Neural cell (in vitro differentiated cells): Measurements from ENCODE around the gene TMTC3. TPM values are rescaled to one million over a fixed set of nuclear protein-coding genes. Genes with fewer than 3 reads are reported as not detected.
A peak's percentile ranks its signal among the peaks of the same experiment; 100 is the strongest.

Source experiments
- H2AFZ ChIP-seq: fragments of 200-600, 300-800 bp; sonication (generic), shearing (Covaris generic); 2 replicates; pipeline ENCODE4 v1.6.0; 2014; ENCODE audit warnings: low read depth, mild to moderate bottlenecking, antibody characterized with exemption, low read length, moderate library complexity
- H3F3A ChIP-seq: fragments of 200-600 bp; shearing (Covaris generic); 2 replicates; pipeline ENCODE4 v1.6.1; 2016; ENCODE audit warnings: mild to moderate bottlenecking, moderate library complexity, mixed read lengths, antibody characterized with exemption, low read length; ENCODE audit not compliant: insufficient read depth, poor library complexity, severe bottlenecking
- H3K27ac ChIP-seq: fragments of 200-600, 300-800 bp; sonication (generic), shearing (Covaris generic); 2 replicates; pipeline ENCODE4 v1.5.1; 2014; ENCODE audit warnings: mild to moderate bottlenecking, low read length, moderate library complexity
- H3K27me3 ChIP-seq: fragments of 300-800, 200-600 bp; sonication (generic), shearing (Covaris generic); 2 replicates; pipeline ENCODE4 v1.6.0; 2014; ENCODE audit warnings: mild to moderate bottlenecking, low read depth, low read length, moderate library complexity; ENCODE audit not compliant: insufficient read depth
- H3K36me3 ChIP-seq: fragments of 300-800, 200-600 bp; sonication (generic), shearing (Covaris generic); 2 replicates; pipeline ENCODE4 v1.5.1; 2014; ENCODE audit warnings: mild to moderate bottlenecking, antibody characterized with exemption, low read length, moderate library complexity; ENCODE audit not compliant: insufficient read depth
- H3K4me2 ChIP-seq: fragments of 300-800, 200-600 bp; sonication (generic), shearing (Covaris generic); 2 replicates; pipeline ENCODE4 v1.6.0; 2014; ENCODE audit warnings: mild to moderate bottlenecking, low read length
- H3K4me3 ChIP-seq: fragments of 300-800, 200-600 bp; sonication (generic), shearing (Covaris generic); 2 replicates; pipeline ENCODE4 v1.5.1; 2014; ENCODE audit warnings: mild to moderate bottlenecking, low read length, moderate library complexity
- H3K79me2 ChIP-seq: fragments of 200-600 bp; shearing (Covaris generic); replicated peaks from 2 replicates; pipeline ENCODE4 v1.6.0; 2014; ENCODE audit warnings: mild to moderate bottlenecking, low read length, moderate library complexity; ENCODE audit not compliant: insufficient read depth
- H3K9ac ChIP-seq: fragments of 300-800, 200-600 bp; sonication (generic), shearing (Covaris generic); 2 replicates; pipeline ENCODE4 v1.6.1; 2016; ENCODE audit warnings: mild to moderate bottlenecking, low read length, mixed read lengths
- H3K9me2 ChIP-seq: fragments of 200-600 bp; shearing (Covaris generic); 2 replicates; pipeline ENCODE4 v1.6.1; 2016; ENCODE audit warnings: mild to moderate bottlenecking, low read length, mixed read lengths; ENCODE audit not compliant: insufficient read depth
- H3K9me3 ChIP-seq: fragments of 200-600, 300-800 bp; sonication (generic), shearing (Covaris generic); 2 replicates; pipeline ENCODE4 v1.6.1; 2016; ENCODE audit warnings: mild to moderate bottlenecking, mixed run types, low read length, moderate library complexity, mixed read lengths
- H4K20me1 ChIP-seq: fragments of 200-600 bp; shearing (Covaris generic); 2 replicates; pipeline ENCODE4 v1.6.1; 2016; ENCODE audit warnings: mild to moderate bottlenecking, mixed run types; ENCODE audit not compliant: insufficient read depth
- EP300 ChIP-seq: fragments of 450-650 bp; conservative IDR thresholded peaks from 2 replicates; pipeline ENCODE4 v1.6.1; 2014; ENCODE audit warnings: antibody characterized with exemption, mild to moderate bottlenecking, moderate library complexity; ENCODE audit not compliant: poor library complexity, severe bottlenecking
- EZH2 ChIP-seq: fragments of 200-600, 300-800 bp; shearing (Covaris generic), sonication (generic); IDR thresholded peaks from 2 replicates; pipeline ENCODE4 v1.6.1; 2014; ENCODE audit warnings: antibody characterized with exemption, low read length, borderline replicate concordance, mild to moderate bottlenecking; ENCODE audit not compliant: insufficient read depth, poor library complexity, severe bottlenecking
- MXI1 ChIP-seq: fragments of 450-650 bp; conservative IDR thresholded peaks from 2 replicates; pipeline ENCODE4 v1.6.1; 2014; ENCODE audit warnings: antibody characterized with exemption, mild to moderate bottlenecking; ENCODE audit not compliant: poor library complexity, severe bottlenecking
- POLR2AphosphoS5 ChIP-seq: IDR thresholded peaks from 2 replicates; pipeline ENCODE4 v1.6.1; 2012
- SMC3 ChIP-seq: fragments of 450-650 bp; conservative IDR thresholded peaks from 2 replicates; pipeline ENCODE4 v1.6.1; 2014; ENCODE audit warnings: antibody characterized with exemption, mild to moderate bottlenecking, moderate library complexity; ENCODE audit not compliant: poor library complexity
- TAF1 ChIP-seq: IDR thresholded peaks from 2 replicates; pipeline ENCODE4 v1.6.1; 2012; ENCODE audit warnings: low read depth
- polyA plus RNA-seq: library from polyadenylated mRNA; depleted of rRNA; stranded (reverse); fragments of >200 nt; gene quantifications from 2 replicates; pipeline ENCODE4 v1.2.3, GENCODE V29; 2014
- TF ChIP-seq, protein P1 (sequence below): fragments of 450-650 bp; IDR thresholded peaks from 2 replicates; pipeline ENCODE4 v1.5.1; 2014; ENCODE audit warnings: antibody characterized with exemption, mild to moderate bottlenecking, moderate library complexity; ENCODE audit not compliant: poor library complexity, severe bottlenecking
- TF ChIP-seq, protein P2 (sequence below): IDR thresholded peaks from 2 replicates; pipeline ENCODE4 v1.6.1; 2012; ENCODE audit warnings: borderline replicate concordance

TMTC3 gene
- polyA plus RNA-seq, 1 donor from 2014 or later, result 17.2 TPM

DNA sequence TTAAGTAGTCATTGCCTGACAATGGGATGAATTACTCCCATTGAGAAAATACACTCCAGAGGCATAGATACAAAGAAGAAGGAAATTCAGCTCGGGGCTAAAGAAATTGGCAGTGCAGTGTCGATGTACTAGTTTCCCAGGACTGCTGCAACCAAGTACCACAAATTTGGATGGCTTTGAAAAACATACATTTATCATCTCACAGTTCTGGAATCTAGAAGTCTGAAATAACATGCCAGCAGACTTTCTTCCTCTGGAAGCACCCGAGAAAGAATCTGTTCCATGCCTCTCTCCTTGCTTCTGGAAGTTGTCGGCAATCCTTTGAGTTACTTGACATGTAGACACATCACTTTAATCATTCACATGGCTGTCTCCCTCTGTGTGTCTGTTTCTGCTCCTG is 101.9 kb downstream of the TMTC3 start:
- H3K4me2 ChIP-seq, result no peak overlapping the region
- H3K9me3 ChIP-seq, result no peaks in the 10 kb centered on the region
- TF ChIP-seq POLR2AphosphoS5 (peak; percentile 31), MXI1 (no peak)
- H3K4me3 ChIP-seq, result no peak overlapping the region
- no peaks in the 10 kb centered on the region for H3K36me3 ChIP-seq
- H3K9ac ChIP-seq, result no peak overlapping the region
- no peak overlapping the region for H2AFZ ChIP-seq
- H4K20me1 ChIP-seq, result no peaks in the 10 kb centered on the region
- H3K27ac ChIP-seq, result no peak overlapping the region
- H3K9me2 ChIP-seq, result no peaks in the 10 kb centered on the region
- H3K79me2 ChIP-seq, result no peaks in the 10 kb centered on the region
- H3F3A ChIP-seq, result no peaks in the 10 kb centered on the region
- no peaks in the 10 kb centered on the region for H3K27me3 ChIP-seq

DNA sequence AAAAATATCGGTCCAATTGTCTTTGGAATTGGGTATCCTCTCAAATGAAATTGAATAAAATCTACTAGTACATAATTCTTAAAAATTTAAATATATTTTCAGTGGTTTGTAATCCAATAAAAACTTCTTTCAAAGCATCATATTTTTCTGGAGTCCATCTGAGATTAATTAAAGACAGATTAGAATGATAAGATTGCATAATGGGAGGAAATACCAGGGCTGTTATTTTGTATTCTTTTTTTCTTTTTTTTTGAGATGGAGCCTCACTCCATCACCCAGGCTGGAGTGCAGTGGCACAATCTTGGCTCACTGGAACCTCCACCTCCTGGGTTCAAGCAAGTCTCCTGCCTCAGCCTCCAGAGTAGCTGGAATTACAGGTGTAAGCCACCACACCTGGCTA is 103.8 kb downstream of the TMTC3 start:
- H3K4me2 ChIP-seq, result no peak overlapping the region
- H3F3A ChIP-seq, result no peaks in the 10 kb centered on the region
- no peaks in the 10 kb centered on the region for H3K9me2 ChIP-seq
- TF ChIP-seq, protein P1, sequence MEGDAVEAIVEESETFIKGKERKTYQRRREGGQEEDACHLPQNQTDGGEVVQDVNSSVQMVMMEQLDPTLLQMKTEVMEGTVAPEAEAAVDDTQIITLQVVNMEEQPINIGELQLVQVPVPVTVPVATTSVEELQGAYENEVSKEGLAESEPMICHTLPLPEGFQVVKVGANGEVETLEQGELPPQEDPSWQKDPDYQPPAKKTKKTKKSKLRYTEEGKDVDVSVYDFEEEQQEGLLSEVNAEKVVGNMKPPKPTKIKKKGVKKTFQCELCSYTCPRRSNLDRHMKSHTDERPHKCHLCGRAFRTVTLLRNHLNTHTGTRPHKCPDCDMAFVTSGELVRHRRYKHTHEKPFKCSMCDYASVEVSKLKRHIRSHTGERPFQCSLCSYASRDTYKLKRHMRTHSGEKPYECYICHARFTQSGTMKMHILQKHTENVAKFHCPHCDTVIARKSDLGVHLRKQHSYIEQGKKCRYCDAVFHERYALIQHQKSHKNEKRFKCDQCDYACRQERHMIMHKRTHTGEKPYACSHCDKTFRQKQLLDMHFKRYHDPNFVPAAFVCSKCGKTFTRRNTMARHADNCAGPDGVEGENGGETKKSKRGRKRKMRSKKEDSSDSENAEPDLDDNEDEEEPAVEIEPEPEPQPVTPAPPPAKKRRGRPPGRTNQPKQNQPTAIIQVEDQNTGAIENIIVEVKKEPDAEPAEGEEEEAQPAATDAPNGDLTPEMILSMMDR, result no peak
- no peak for TF ChIP-seq EP300
- H3K9ac ChIP-seq, result no peak overlapping the region
- no peak overlapping the region for H3K4me3 ChIP-seq
- no peaks in the 10 kb centered on the region for H3K79me2 ChIP-seq
- H3K9me3 ChIP-seq, result no peaks in the 10 kb centered on the region
- no peaks in the 10 kb centered on the region for H3K36me3 ChIP-seq
- H3K27me3 ChIP-seq, result no peaks in the 10 kb centered on the region
- no peak overlapping the region for H3K27ac ChIP-seq
- H2AFZ ChIP-seq, result no peak overlapping the region
- no peaks in the 10 kb centered on the region for H4K20me1 ChIP-seq

DNA sequence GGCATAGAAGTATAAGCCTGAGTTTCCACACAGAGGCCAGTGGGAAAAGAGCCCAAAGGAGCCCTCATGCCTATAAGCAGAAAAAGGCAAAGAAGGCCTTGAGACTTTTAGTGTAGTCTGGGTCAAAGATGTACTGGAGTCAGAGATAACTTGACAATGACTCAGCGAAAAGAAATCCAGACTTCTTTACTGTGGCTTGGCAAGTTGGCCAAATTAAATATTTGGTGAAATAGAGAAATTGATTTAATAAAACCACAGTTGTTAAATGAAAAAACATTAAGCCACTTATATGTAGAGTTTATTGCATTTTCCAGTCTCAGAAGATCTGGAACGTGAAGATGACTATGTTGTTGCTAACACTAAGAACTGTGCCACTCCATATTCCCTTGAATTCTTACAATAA is 105.1 kb downstream of the TMTC3 start:
- Histone ChIP-seq H3K4me3 (no peak overlapping the region), H3K27me3 (no peaks in the 10 kb centered on the region), H3K9ac (no peak overlapping the region), H3K27ac (no peak overlapping the region), H3K4me2 (no peak overlapping the region), H2AFZ (no peak overlapping the region), H3F3A (no peaks in the 10 kb centered on the region), H3K79me2 (no peaks in the 10 kb centered on the region), H3K36me3 (no peaks in the 10 kb centered on the region), H3K9me3 (no peaks in the 10 kb centered on the region), H4K20me1 (no peaks in the 10 kb centered on the region), H3K9me2 (no peaks in the 10 kb centered on the region)
- TF ChIP-seq POLR2AphosphoS5 (no peak), EP300 (no peak)
- TF ChIP-seq, protein P1, result no peak

DNA sequence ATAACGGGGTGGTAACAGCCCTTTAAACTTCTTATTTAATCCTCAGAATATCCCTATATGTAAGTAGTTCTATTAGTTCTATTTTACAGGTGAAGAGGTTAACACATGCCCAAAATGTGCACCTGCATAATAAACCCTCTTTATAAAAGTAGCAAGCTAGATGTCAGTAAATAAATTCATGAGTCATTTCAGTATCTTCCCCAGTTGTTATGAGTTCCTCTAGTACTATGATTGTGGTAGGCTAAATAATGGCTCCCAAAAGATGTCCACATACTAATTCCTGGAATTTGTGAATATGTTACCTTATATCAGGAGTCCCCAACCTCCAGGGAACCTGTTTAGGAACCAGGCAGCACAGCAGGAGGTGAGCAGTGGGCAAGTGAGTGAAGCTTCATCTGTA is 106.5 kb downstream of the TMTC3 start:
- H3K9me3 ChIP-seq, result no peaks in the 10 kb centered on the region
- H3K9me2 ChIP-seq, result no peaks in the 10 kb centered on the region
- H3K4me2 ChIP-seq, result no peak overlapping the region
- H2AFZ ChIP-seq, result no peak overlapping the region
- no peaks in the 10 kb centered on the region for H3K79me2 ChIP-seq
- no peaks in the 10 kb centered on the region for H3K27me3 ChIP-seq
- no peaks in the 10 kb centered on the region for H3F3A ChIP-seq
- H3K4me3 ChIP-seq, result no peak overlapping the region
- no peak overlapping the region for H3K27ac ChIP-seq
- H3K9ac ChIP-seq, result no peak overlapping the region
- no peaks in the 10 kb centered on the region for H3K36me3 ChIP-seq
- H4K20me1 ChIP-seq, result no peaks in the 10 kb centered on the region
- TF ChIP-seq, protein P2, sequence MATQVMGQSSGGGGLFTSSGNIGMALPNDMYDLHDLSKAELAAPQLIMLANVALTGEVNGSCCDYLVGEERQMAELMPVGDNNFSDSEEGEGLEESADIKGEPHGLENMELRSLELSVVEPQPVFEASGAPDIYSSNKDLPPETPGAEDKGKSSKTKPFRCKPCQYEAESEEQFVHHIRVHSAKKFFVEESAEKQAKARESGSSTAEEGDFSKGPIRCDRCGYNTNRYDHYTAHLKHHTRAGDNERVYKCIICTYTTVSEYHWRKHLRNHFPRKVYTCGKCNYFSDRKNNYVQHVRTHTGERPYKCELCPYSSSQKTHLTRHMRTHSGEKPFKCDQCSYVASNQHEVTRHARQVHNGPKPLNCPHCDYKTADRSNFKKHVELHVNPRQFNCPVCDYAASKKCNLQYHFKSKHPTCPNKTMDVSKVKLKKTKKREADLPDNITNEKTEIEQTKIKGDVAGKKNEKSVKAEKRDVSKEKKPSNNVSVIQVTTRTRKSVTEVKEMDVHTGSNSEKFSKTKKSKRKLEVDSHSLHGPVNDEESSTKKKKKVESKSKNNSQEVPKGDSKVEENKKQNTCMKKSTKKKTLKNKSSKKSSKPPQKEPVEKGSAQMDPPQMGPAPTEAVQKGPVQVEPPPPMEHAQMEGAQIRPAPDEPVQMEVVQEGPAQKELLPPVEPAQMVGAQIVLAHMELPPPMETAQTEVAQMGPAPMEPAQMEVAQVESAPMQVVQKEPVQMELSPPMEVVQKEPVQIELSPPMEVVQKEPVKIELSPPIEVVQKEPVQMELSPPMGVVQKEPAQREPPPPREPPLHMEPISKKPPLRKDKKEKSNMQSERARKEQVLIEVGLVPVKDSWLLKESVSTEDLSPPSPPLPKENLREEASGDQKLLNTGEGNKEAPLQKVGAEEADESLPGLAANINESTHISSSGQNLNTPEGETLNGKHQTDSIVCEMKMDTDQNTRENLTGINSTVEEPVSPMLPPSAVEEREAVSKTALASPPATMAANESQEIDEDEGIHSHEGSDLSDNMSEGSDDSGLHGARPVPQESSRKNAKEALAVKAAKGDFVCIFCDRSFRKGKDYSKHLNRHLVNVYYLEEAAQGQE, result no peak
- TF ChIP-seq, protein P1, result no peak
- no peak for TF ChIP-seq SMC3
- TF ChIP-seq EP300, result no peak
- TF ChIP-seq POLR2AphosphoS5, result no peak
- TF ChIP-seq MXI1, result no peak
- TF ChIP-seq EZH2, result no peak
- no peak for TF ChIP-seq TAF1
